Fibroblast of gingiva (primary cell): ENCODE data around the gene SORCS2.
A peak's percentile ranks its signal among the peaks of the same experiment; 100 is the strongest.

Source experiments
- DNase-seq: peaks from one replicate; pipeline ENCODE4 v3.0.0-alpha.2; 2011; ENCODE audit warnings: low read depth

Gene SORCS2

GRCh38 chr4:7753931-7754465, 561.7 kb downstream of the SORCS2 start:
- DNase-seq, result no peak

DNA sequence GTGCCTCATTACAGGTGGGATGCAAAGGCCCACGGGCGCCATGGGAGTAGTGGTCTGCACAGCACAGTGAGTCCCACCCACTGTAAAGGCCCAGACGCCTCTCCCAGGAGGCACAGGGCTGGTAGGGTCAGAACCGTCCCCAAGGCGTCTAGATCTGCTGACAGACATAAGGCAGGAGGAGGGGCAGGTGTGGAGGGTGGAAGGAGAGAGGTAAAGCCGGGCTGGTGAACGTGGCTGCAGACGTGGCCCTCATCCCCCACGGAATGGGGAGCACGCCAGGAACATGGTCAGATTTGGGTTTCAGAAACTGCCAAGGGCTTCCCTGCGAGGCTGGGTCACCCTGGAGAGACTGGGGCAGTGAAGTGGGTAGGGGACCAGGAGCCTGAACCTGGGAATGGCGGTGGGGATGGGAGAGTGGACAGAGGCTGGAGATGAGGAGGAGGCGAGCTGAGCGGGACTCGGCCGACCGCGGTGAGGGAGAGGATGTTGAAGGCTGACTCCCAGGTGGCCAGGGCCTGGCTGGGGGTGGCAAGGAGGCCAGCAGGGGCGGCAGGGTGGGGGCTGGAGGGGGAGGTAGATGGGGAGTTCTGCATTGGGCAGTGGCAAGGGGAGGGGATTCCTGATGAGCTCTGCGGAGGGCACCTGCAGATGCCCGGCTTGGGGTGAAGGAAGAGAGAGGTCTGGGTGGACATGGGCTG, 562.4 kb downstream of the SORCS2 start:
- DNase-seq, result no peak

DNA sequence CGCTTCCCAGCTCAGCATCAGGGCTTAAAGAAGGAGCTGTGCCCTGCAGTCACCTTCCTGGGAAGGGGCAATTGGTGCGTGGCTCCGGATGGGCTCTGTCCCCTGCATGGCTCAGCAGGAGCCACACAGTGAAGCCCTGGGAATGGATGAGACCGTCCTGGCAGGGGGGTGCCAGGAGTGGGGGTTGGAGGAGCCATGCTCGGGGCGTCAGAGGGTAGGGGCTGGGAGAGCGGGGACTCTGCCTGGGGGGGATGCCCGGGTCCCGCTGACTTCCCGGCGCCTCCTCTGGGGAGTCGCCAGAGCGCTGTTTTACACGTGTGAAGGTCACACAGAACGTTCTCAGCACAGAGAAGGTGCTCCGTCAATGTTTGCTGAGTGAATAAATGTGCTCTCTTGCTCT, 563.2 kb downstream of the SORCS2 start:
- no peak for DNase-seq

- no peak for DNase-seq
Observed at GRCh38 chr4:7756071-7756470, 563.7 kb downstream of the SORCS2 start.

GRCh38 chr4:7756561-7757355, 564.4 kb downstream of the SORCS2 start:
- no peak for DNase-seq

DNA sequence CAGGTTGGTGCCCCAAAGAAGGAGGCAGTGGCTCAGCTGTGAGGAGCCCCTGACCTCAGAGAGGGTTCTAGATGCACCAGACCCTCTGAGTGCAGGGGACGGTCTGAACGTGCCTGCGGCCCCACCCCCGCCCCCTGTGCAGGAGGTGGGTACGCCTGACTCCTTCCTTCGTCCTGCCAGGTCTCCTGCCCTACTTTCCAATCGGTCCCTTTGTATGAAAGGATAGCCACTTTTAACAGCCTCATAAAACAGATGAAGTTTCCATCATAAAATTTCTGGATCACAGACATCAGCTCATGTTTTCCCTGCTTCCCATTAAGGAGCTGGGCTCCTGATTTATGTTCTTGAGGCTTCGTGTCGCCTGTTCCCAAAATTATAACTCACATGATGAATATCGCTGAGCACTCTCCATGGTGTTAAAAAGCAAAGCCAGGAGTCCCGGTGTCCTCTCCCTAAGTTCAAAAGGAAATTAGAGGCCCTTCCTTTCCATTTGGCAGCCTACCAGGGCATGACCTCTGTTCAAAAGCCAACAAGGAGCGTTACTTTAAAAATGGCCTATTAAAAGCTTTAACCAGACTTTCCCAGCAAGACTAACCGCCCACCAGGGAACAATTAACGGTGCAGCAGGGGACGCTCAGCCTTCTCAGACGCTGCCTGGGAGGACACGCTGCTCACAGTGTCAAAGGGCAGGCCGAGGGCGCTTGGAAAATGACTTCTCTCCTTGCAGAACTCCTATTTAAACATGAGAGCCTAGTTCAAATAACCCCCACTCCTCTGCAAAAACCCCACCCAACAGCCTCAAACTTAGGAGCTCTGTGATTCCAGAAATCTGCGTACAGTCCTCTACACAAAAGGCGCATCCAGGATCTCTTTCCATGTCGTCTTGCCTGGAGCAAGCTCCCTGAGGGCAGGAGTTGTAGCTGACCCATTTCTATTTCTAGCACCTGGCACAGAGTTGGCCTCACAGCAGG, 565.4 kb downstream of the SORCS2 start:
- no peak for DNase-seq

DNA sequence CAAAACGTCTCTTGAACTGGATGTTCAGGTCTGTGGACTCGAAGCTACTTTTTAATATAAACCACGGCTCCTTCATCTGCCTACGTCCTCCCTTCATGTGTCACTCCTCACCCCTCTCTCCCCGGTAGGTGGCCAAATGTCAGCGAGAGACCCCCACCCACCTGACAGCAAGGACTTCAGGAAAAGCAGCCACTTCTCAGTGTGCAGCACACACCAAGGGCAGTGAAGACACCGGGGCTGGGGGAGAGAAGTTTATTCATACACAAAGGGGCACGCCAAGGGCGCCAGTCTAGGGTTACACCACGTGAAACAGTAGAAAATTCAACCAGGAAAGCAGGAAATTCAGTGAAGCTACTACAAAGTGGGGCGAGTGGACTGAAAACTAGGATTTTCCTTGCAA, 566.1 kb downstream of the SORCS2 start:
- no peak for DNase-seq

DNA sequence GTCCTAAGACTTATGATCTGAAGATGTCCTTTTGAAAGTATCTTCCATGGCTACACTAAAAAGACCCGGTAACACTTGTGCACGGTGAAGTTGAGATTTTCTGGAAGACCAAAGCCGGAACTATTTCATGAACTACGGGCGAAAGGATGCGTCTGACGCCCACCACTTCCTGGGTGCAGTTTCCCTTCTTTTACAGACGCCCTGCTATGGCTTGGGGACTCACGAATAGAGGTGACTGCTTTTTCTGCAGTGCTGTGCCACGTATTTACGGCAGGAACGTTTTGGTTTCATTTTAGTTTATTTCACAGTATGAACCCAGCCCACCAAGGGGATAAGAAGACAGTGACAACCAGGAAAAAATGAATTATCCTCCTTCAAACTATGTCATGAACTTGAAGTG, 566.9 kb downstream of the SORCS2 start:
- no peak for DNase-seq

- DNase-seq, result no peak
Observed at GRCh38 chr4:7759635-7760034, 567.3 kb downstream of the SORCS2 start.

DNA sequence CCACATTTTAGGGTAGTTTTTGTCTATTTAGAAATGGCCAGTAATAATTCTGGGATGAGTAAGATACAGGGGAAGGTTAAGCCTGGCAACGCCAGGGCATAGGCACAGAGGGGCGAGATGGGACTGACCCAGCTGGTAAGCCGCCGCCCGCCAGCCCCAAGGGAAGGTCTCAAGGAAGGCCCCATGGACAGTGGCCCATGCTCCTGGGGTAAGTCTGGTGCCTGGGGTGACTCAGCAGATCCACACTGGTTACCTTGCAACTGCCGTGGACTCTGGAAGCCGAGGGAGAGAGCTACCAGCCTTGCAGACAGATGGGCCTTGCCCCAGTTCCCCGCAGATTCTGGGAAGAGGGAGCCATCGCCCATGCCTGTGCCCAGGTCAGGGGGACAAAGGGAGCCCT, 567.9 kb downstream of the SORCS2 start:
- no peak for DNase-seq

DNA sequence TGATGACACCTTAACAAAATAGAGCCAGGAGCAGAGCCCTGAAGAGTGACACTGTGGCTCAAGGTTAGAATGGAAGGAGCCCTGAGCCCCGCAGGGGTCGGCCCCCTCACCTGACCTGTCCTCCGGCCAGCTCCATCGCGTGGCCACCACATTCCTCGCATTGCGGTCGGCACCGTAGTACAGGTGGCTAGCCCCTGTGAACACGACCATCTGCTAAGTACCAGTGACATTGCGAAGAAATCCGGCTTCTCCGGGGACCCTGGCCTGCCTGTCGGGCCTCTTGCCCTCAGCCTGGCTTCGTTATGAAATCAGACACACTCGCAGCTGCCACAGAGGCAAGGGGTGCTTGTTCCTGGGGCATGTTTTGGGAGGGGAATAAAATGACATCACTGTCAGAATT, 568.4 kb downstream of the SORCS2 start:
- DNase-seq, result no peak

DNA sequence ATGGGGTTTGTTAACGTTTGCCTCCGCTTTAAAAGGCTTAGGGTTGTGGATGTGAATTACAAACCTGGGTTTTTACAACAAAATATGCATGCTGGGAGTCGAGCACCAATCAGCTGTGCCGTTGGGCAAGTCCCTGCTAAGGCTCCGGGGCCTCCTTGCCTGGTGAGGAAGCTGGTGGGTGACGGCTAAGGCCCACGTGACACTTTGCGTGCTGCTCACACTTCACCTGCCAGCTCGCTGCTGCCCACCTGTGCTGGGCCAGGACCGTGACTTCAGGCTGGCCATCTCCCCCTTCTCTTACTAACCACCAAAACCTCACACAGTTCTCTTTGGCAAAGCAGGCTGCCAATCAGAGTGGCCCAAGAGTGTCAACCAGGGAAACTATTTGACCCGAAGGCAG, 569.0 kb downstream of the SORCS2 start:
- no peak for DNase-seq

DNA sequence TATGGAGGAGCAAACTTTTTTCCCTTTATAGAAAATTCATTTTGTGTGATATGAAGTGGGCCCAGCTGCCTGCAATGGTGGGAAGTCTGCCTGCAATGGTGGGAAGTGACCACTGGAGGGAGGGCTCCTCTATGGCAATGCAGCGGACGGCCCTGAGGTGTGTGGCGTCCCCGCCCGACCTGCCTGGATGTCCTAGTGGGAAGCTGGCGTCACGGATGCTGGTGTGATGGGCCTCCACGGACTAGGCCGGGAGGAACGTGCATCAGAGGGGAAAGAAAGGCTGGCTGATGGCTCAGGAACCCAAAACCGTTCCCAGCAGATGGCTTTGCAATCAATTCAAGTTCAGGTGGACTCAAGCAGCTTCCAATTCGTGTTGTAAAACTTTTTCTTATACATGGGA, 569.4 kb downstream of the SORCS2 start:
- DNase-seq, result peak; percentile 67

DNA sequence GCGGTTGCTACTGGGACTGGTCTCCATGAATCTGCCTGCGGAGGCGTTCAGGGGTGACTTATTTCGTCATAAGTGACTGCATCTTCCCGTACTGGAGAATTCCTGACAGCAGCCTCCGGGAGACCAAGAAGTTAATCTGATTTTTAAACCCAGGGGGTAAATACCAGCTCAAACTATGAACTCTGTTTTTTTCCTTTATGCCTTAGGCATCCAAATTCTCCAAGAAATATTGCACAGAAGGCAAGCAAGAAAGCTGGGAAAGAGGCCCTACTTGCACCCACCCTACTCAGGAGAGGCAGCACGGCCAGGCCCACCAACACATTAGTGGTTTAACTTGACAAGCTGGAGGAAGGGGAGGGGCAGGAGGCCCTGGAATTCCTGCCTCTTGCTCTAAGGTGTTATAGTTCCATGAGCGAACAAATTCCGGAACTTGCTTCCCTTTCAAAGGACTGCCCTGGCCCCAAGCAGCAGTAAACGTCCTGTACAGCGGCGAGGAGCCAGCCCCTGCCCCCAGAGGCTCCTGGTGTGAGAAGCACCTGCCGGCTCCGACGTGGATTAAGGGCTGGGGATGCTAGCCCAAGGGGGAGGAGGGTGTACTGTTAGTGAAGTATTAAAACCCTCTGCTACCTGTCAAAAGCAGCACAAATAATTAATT, 570.2 kb downstream of the SORCS2 start:
- no peak for DNase-seq

DNA sequence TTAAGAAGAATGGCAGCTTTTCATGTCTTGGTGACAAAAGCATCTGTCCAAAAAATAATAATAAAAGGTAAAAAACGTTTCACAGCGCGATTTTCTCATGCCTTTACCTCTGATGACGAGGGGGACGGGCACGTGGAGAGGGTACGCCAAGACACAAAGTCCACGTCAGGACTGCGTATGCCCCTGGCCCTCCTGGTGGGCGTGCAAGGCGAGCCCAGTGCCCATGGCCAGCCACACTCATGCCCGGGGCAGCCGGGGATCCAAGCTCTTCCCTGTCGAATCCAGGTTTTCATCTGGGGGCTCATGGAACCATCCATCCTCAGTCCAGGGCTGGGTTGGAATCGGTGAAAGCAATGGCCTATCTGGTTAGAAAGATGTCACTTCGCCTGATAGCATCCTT, 570.8 kb downstream of the SORCS2 start:
- DNase-seq, result no peak

GRCh38 chr4:7763788-7764187, 571.5 kb downstream of the SORCS2 start:
- no peak for DNase-seq

DNA sequence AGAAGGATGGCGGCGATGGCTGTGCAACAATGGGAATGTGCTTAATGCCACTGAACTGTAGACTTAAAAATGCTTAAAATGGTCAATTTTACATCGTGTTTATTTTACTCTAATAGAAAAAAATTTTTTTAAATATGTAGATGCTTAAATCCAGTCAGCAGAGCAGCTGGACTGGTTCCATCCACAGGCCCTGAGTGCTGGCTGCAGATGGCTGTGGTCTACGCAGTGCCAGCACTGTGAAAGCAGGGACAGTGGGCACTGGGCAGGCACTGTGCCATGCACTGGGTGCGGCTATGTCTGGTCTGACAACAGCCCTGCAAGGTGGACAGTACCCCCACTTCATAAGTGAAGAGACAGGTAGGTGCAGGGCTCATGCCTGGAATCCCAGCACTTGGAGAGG, 572.1 kb downstream of the SORCS2 start:
- DNase-seq, result no peak

GRCh38 chr4:7765666-7766065, 573.3 kb downstream of the SORCS2 start:
- no peak for DNase-seq

GRCh38 chr4:7766086-7766485, 573.7 kb downstream of the SORCS2 start:
- DNase-seq, result no peak

DNA sequence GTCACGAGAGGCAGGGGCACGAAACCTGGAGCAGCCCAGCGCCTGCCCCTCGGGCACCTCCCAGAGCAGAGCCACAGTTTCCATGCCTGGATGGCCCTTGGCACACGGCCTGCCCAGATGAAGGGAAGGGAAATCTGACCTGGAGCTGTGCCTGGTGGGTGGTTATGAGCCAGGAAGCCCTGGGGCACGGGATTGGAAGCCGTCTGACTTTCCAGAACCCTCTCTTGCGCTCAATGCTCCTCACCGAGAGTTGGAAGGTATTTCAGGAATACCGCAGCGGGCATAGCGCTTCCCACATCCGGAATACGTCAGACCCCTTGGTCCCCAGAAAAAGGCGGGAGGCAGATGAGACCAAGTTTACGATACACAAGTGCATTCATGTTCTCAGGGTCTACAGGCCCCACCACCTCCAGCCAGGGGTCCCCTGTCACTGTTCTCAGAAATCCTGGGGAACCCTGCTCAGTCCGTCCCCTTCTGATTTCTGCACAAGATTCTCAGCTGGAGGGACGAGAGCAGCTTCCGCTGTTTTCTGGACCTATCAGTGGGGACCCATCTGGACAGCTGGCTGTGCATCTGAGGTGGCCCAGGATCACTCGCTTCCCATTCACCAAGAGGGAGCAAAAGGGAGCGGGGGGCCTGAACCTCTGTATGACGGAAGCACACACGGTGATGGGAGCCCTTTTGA, 574.5 kb downstream of the SORCS2 start:
- no peak for DNase-seq

DNA sequence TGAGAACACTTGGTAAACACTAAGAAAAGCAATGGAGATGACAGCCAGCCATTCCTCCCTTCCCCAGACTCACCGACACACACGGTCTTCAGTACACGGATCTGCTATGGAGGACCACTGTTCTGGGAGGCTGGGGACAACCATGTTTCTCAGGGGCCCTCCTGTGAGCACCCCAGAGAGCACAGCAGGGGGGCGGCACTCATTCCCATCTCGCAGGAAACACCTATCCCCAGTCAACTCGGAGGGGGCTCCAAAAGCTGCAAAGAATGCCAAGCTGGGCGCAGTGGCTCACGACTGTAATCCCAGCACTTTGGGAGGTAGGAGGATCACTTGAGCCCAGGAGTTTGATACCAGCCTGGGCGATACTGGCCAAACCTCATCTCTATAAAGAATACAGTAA, 575.2 kb downstream of the SORCS2 start:
- DNase-seq, result no peak
